Neural cell (in vitro differentiated cells): ENCODE results near the gene LGALS8. TPM values are rescaled to one million over a fixed set of nuclear protein-coding genes. Genes with fewer than 3 reads are reported as not detected.

Experiments
- H2AFZ ChIP-seq: fragments of 200-600, 300-800 bp; sonication (generic), shearing (Covaris generic); 2 replicates; pipeline ENCODE4 v1.6.0; 2014; ENCODE audit warnings: low read depth, mild to moderate bottlenecking, antibody characterized with exemption, low read length, moderate library complexity
- H3F3A ChIP-seq: fragments of 200-600 bp; shearing (Covaris generic); 2 replicates; pipeline ENCODE4 v1.6.1; 2016; ENCODE audit warnings: mild to moderate bottlenecking, moderate library complexity, mixed read lengths, antibody characterized with exemption, low read length; ENCODE audit not compliant: insufficient read depth, poor library complexity, severe bottlenecking
- H3K27ac ChIP-seq: fragments of 200-600, 300-800 bp; sonication (generic), shearing (Covaris generic); 2 replicates; pipeline ENCODE4 v1.5.1; 2014; ENCODE audit warnings: mild to moderate bottlenecking, low read length, moderate library complexity
- H3K27me3 ChIP-seq: fragments of 300-800, 200-600 bp; sonication (generic), shearing (Covaris generic); 2 replicates; pipeline ENCODE4 v1.6.0; 2014; ENCODE audit warnings: mild to moderate bottlenecking, low read depth, low read length, moderate library complexity; ENCODE audit not compliant: insufficient read depth
- H3K36me3 ChIP-seq: fragments of 300-800, 200-600 bp; sonication (generic), shearing (Covaris generic); 2 replicates; pipeline ENCODE4 v1.5.1; 2014; ENCODE audit warnings: mild to moderate bottlenecking, antibody characterized with exemption, low read length, moderate library complexity; ENCODE audit not compliant: insufficient read depth
- H3K4me2 ChIP-seq: fragments of 300-800, 200-600 bp; sonication (generic), shearing (Covaris generic); 2 replicates; pipeline ENCODE4 v1.6.0; 2014; ENCODE audit warnings: mild to moderate bottlenecking, low read length
- H3K4me3 ChIP-seq: fragments of 300-800, 200-600 bp; sonication (generic), shearing (Covaris generic); 2 replicates; pipeline ENCODE4 v1.5.1; 2014; ENCODE audit warnings: mild to moderate bottlenecking, low read length, moderate library complexity
- H3K79me2 ChIP-seq: fragments of 200-600 bp; shearing (Covaris generic); replicated peaks from 2 replicates; pipeline ENCODE4 v1.6.0; 2014; ENCODE audit warnings: mild to moderate bottlenecking, low read length, moderate library complexity; ENCODE audit not compliant: insufficient read depth
- H3K9ac ChIP-seq: fragments of 300-800, 200-600 bp; sonication (generic), shearing (Covaris generic); 2 replicates; pipeline ENCODE4 v1.6.1; 2016; ENCODE audit warnings: mild to moderate bottlenecking, low read length, mixed read lengths
- H3K9me2 ChIP-seq: fragments of 200-600 bp; shearing (Covaris generic); 2 replicates; pipeline ENCODE4 v1.6.1; 2016; ENCODE audit warnings: mild to moderate bottlenecking, low read length, mixed read lengths; ENCODE audit not compliant: insufficient read depth
- H3K9me3 ChIP-seq: fragments of 200-600, 300-800 bp; sonication (generic), shearing (Covaris generic); 2 replicates; pipeline ENCODE4 v1.6.1; 2016; ENCODE audit warnings: mild to moderate bottlenecking, mixed run types, low read length, moderate library complexity, mixed read lengths
- H4K20me1 ChIP-seq: fragments of 200-600 bp; shearing (Covaris generic); 2 replicates; pipeline ENCODE4 v1.6.1; 2016; ENCODE audit warnings: mild to moderate bottlenecking, mixed run types; ENCODE audit not compliant: insufficient read depth
- CTCF ChIP-seq: fragments of 450-650 bp; IDR thresholded peaks from 2 replicates; pipeline ENCODE4 v1.5.1; 2014; ENCODE audit warnings: antibody characterized with exemption, mild to moderate bottlenecking, moderate library complexity; ENCODE audit not compliant: poor library complexity, severe bottlenecking
- EP300 ChIP-seq: fragments of 450-650 bp; conservative IDR thresholded peaks from 2 replicates; pipeline ENCODE4 v1.6.1; 2014; ENCODE audit warnings: antibody characterized with exemption, mild to moderate bottlenecking, moderate library complexity; ENCODE audit not compliant: poor library complexity, severe bottlenecking
- EZH2 ChIP-seq: fragments of 200-600, 300-800 bp; shearing (Covaris generic), sonication (generic); IDR thresholded peaks from 2 replicates; pipeline ENCODE4 v1.6.1; 2014; ENCODE audit warnings: antibody characterized with exemption, low read length, borderline replicate concordance, mild to moderate bottlenecking; ENCODE audit not compliant: insufficient read depth, poor library complexity, severe bottlenecking
- MXI1 ChIP-seq: fragments of 450-650 bp; conservative IDR thresholded peaks from 2 replicates; pipeline ENCODE4 v1.6.1; 2014; ENCODE audit warnings: antibody characterized with exemption, mild to moderate bottlenecking; ENCODE audit not compliant: poor library complexity, severe bottlenecking
- POLR2AphosphoS5 ChIP-seq: IDR thresholded peaks from 2 replicates; pipeline ENCODE4 v1.6.1; 2012
- RAD21 ChIP-seq: fragments of 450-650 bp; conservative IDR thresholded peaks from 2 replicates; pipeline ENCODE4 v1.6.1; 2014; ENCODE audit warnings: antibody characterized with exemption, mild to moderate bottlenecking, moderate library complexity
- REST ChIP-seq: IDR thresholded peaks from 2 replicates; pipeline ENCODE4 v1.6.1; 2012; ENCODE audit warnings: borderline replicate concordance
- SMC3 ChIP-seq: fragments of 450-650 bp; conservative IDR thresholded peaks from 2 replicates; pipeline ENCODE4 v1.6.1; 2014; ENCODE audit warnings: antibody characterized with exemption, mild to moderate bottlenecking, moderate library complexity; ENCODE audit not compliant: poor library complexity
- TAF1 ChIP-seq: IDR thresholded peaks from 2 replicates; pipeline ENCODE4 v1.6.1; 2012; ENCODE audit warnings: low read depth
- polyA plus RNA-seq: library from polyadenylated mRNA; depleted of rRNA; stranded (reverse); fragments of >200 nt; gene quantifications from 2 replicates; pipeline ENCODE4 v1.2.3, GENCODE V29; 2014

LGALS8 gene
- polyA plus RNA-seq, 1 donor from 2014 or later = 1.0 TPM

- no peak overlapping the region for H2AFZ ChIP-seq
- H3K9me2 ChIP-seq = no peaks in the 10 kb centered on the region
Measured at GRCh38 chr1:236552096-236552495, 28.3 kb downstream of the LGALS8 start.

GRCh38 chr1:236552901-236553300, 29.1 kb downstream of the LGALS8 start:
- Histone ChIP-seq H3K27ac (no peak overlapping the region), H3K9me2 (no peaks in the 10 kb centered on the region), H3K36me3 (peaks cover 13% of the 10 kb centered on the region), H3K9ac (no peak overlapping the region), H3K4me3 (no peak overlapping the region), H3F3A (no peaks in the 10 kb centered on the region), H4K20me1 (no peaks in the 10 kb centered on the region), H3K27me3 (no peaks in the 10 kb centered on the region), H3K4me2 (no peak overlapping the region), H3K9me3 (no peaks in the 10 kb centered on the region), H3K79me2 (no peaks in the 10 kb centered on the region), H2AFZ (no peak overlapping the region)
- TF ChIP-seq RAD21 = no peak
- TF ChIP-seq SMC3 = no peak
- TF ChIP-seq MXI1 = no peak
- no peak for TF ChIP-seq TAF1
- TF ChIP-seq EP300 = no peak
- TF ChIP-seq REST = no peak
- no peak for TF ChIP-seq EZH2

More at GRCh38 chr1:236552096-236552495, 28.3 kb downstream of the LGALS8 start:
- Histone ChIP-seq H3K9ac (no peak overlapping the region), H3K4me3 (no peak overlapping the region), H4K20me1 (no peaks in the 10 kb centered on the region), H3K36me3 (peaks cover 13% of the 10 kb centered on the region), H3K4me2 (no peak overlapping the region), H3K27me3 (no peaks in the 10 kb centered on the region), H3K9me3 (no peaks in the 10 kb centered on the region), H3K79me2 (no peaks in the 10 kb centered on the region), H3K27ac (no peak overlapping the region), H3F3A (no peaks in the 10 kb centered on the region)
- TF ChIP-seq EZH2 (no peak), TAF1 (no peak), SMC3 (no peak), RAD21 (no peak), POLR2AphosphoS5 (no peak), EP300 (no peak), MXI1 (no peak), CTCF (no peak), REST (no peak)
